ENCODE measurements around the gene PSME3IP1. TPM values are rescaled to one million over a fixed set of nuclear protein-coding genes. Genes with fewer than 3 reads are reported as not detected.

The PSME3IP1 gene
- polyA plus RNA-seq, 1 experiment = 68.9 TPM

DNA sequence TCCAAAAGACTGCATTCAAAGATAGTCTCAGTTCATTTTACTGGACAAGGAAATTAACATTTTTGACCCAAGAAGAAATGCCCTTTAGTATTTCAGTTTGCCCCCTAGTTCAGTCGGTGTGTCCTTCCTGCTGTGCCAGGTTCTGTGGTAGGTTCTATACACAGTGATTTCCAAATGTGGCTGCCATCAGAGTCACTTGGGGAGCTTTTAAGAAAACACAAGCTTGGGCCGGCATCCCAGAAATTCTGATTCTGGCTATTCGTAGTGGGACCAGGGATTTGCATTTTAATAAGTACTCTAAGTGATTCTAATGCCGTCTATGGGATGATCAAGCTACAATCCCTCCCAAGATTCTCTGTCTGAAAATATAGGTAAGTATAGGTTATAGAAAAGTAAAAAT lies 10.4 kb upstream of the PSME3IP1 start:
- ChIA-PET CTCF (no interaction called here), POLR2A (interaction anchor here (1.7 kb wide), 1 partner anchor 11 kb away, joined by 5 read pairs; the partner anchor contains the start of genes PSME3IP1 and RSPRY1)
- TF ChIP-seq, protein P1, sequence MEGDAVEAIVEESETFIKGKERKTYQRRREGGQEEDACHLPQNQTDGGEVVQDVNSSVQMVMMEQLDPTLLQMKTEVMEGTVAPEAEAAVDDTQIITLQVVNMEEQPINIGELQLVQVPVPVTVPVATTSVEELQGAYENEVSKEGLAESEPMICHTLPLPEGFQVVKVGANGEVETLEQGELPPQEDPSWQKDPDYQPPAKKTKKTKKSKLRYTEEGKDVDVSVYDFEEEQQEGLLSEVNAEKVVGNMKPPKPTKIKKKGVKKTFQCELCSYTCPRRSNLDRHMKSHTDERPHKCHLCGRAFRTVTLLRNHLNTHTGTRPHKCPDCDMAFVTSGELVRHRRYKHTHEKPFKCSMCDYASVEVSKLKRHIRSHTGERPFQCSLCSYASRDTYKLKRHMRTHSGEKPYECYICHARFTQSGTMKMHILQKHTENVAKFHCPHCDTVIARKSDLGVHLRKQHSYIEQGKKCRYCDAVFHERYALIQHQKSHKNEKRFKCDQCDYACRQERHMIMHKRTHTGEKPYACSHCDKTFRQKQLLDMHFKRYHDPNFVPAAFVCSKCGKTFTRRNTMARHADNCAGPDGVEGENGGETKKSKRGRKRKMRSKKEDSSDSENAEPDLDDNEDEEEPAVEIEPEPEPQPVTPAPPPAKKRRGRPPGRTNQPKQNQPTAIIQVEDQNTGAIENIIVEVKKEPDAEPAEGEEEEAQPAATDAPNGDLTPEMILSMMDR (IDR thresholded peaks at IDR 0.05; ENCODE audit: low read depth, low read length) = no peak
- DNase-seq (ENCODE audit: low read depth, low spot score) = no peak
- H3K4me3 ChIP-seq (ENCODE audit: low read depth, low read length) = no peak overlapping the region
- H3K27me3 ChIP-seq (ENCODE audit: control insufficient read depth, insufficient read depth, low read length) = no peaks in the 10 kb centered on the region
- no peak overlapping the region for H3K27ac ChIP-seq (ENCODE audit: low read depth, low read length)
- H3K9me3 ChIP-seq (ENCODE audit: control insufficient read depth, insufficient read depth, low read length) = no peaks in the 10 kb centered on the region

DNA sequence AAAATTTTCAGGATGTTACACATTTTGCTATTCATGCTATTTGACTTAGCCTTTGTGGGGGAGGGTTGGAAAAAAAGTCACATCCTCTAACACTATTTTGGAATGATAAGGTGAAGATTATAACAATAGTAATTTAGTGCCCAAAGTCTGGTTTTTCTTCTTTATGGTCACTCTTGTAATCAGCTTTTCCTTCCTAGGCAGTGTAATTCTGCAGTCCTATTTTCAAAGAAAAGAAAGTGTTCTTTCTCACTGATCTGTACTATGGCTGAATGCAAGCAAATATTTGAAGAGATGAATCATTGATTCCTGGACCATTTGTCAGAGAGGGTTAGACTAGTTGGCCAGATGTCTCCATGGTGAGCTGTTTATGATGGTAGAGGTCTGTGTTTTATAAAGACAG lies 8.7 kb upstream of the PSME3IP1 start:
- ChIA-PET CTCF (interaction anchor here (0.6 to 1.0 kb wide), 3 partner anchors 11 to 102 kb away, joined by 3 to 4 read pairs (median 3); partner anchors contain the start of gene CPNE2), POLR2A (interaction anchor here (1.2 kb wide), 2 partner anchors 9 to 51 kb away, joined by 5 to 17 read pairs; partner anchors contain the start of genes ARL2BP, PSME3IP1 and RSPRY1)
- H3K4me3 ChIP-seq (ENCODE audit: low read depth, low read length) = peak overlapping the region; percentile 11; the same call in 1 of the 2 replicates
- peak; percentile 71 for DNase-seq (ENCODE audit: low read depth, low spot score)
- TF ChIP-seq, protein P1 (IDR thresholded peaks at IDR 0.05; ENCODE audit: low read depth, low read length) = no peak
- H3K9me3 ChIP-seq (ENCODE audit: control insufficient read depth, insufficient read depth, low read length) = no peaks in the 10 kb centered on the region
- H3K27me3 ChIP-seq (ENCODE audit: control insufficient read depth, insufficient read depth, low read length) = no peaks in the 10 kb centered on the region
- H3K27ac ChIP-seq (ENCODE audit: low read depth, low read length) = no peak overlapping the region

DNA sequence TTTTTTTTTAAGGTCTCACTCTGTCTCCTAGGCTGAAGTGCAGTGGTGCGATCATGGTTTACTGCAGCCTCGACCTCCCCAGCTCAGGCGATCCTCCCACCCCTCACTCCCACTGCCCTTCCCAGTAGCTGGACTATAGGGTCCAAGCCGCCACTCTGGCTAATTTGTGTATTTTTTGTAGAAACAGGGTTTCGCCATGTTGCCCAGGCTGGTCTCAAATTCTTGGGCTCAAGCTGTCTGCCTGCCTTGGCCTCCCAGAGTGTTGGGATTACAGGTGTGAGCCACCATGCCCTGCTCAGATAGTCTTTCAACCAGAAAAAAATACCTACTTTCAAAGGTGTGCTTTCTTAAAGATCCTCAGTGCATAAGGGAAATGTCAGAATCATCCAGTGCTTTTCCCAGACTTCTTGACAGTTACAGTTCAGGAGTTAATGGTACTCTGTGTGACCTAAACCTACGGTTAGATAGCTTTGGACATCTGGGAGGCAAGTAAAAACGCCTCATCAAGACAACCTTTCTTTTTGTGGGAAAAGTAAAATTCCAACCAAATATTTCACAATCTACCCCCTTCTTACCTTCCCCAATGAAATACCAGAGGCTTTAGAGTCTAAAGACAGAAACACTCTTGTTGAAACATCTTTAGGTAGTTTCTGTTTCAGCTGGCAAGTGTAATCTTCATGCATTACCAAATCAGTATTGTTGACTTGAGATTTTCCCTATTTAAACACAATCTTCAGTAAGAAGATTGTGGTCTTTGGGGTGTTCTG lies 7.1 kb upstream of the PSME3IP1 start:
- CTCF ChIA-PET = no interaction called here
- H3K4me3 ChIP-seq (ENCODE audit: low read depth, low read length) = no peak overlapping the region

DNA sequence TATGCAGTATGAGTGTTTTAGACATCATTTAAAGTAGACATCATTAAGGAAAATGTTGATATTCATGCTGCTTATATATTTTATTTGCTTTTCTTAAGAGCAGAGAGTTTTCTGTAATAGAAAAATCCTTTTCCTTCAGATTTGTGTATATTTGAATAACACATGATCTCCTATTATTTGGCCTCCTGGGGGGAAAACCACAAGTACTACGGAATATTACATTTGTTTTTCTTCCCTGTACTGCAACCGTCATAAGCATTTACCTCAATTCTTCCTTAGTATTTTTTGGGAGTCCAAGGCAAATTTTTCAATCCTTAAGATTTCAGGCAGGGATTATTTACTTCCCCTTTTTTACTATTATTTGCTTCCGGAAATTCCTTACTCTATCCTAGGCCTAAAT lies 6.3 kb upstream of the PSME3IP1 start:
- POLR2A ChIA-PET = no interaction called here
- H3K27me3 ChIP-seq (ENCODE audit: control insufficient read depth, insufficient read depth, low read length) = no peaks in the 10 kb centered on the region
- H3K27ac ChIP-seq (ENCODE audit: low read depth, low read length) = no peak overlapping the region
- TF ChIP-seq, protein P1 (IDR thresholded peaks at IDR 0.05; ENCODE audit: low read depth, low read length) = no peak
- DNase-seq (ENCODE audit: low read depth, low spot score) = no peak
- no peak overlapping the region for H3K4me3 ChIP-seq (ENCODE audit: low read depth, low read length)
- CTCF ChIA-PET = no interaction called here
- H3K9me3 ChIP-seq (ENCODE audit: control insufficient read depth, insufficient read depth, low read length) = no peaks in the 10 kb centered on the region

More for the DNA sequence above, 7.1 kb upstream of the PSME3IP1 start:
- POLR2A ChIA-PET = interaction anchor here (0.8 kb wide), 1 partner anchor 240 kb away, joined by 4 read pairs; no protein-coding TSS in a partner anchor
- TF ChIP-seq, protein P1 (IDR thresholded peaks at IDR 0.05; ENCODE audit: low read depth, low read length) = no peak
- no peak for DNase-seq (ENCODE audit: low read depth, low spot score)
- Histone ChIP-seq H3K27me3 (ENCODE audit: control insufficient read depth, insufficient read depth, low read length) (no peaks in the 10 kb centered on the region), H3K9me3 (ENCODE audit: control insufficient read depth, insufficient read depth, low read length) (no peaks in the 10 kb centered on the region), H3K27ac (ENCODE audit: low read depth, low read length) (peak overlapping the region; percentile 87)

DNA sequence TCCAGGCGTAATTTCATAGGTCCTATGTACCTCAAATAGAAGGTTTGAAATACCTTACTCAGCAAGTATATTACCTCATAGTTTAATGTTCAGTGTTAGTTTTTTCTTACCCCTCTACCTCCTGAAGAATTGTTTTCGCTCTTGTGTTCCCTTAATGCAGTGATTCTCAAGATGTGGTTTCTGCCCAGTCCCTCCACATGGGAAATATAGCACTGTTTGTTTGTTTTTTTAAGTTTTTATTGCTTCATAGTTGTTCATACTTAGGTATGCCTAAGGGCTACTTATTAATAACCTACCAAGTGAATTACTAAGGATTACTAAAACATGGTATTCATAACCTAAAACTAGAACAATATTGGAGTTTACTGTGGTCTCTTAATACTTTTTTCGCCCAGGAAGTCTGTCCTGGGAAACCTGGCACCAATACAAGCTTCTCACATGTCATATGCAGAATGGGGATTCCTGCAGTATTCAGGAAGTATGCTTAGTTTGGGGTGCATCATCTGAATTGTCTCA lies 5.3 kb upstream of the PSME3IP1 start:
- TF ChIP-seq, protein P1 (IDR thresholded peaks at IDR 0.05; ENCODE audit: low read depth, low read length) = no peak
- no peak overlapping the region for H3K4me3 ChIP-seq (ENCODE audit: low read depth, low read length)
- no peak for DNase-seq (ENCODE audit: low read depth, low spot score)
- no peaks in the 10 kb centered on the region for H3K27me3 ChIP-seq (ENCODE audit: control insufficient read depth, insufficient read depth, low read length)
- ChIA-PET CTCF (interaction anchor here (0.6 to 1.2 kb wide), 2 partner anchors 66 to 107 kb away, joined by 3 read pairs; no protein-coding TSS in a partner anchor), POLR2A (no interaction called here)
- no peaks in the 10 kb centered on the region; the same call in 1 of the 2 replicates for H3K9me3 ChIP-seq (ENCODE audit: control insufficient read depth, insufficient read depth, low read length)
- H3K27ac ChIP-seq (ENCODE audit: low read depth, low read length) = no peak overlapping the region
